Mesothelial cell of epicardium (in vitro differentiated cells): ENCODE data around the gene SLC37A1. TPM values are rescaled to one million over a fixed set of nuclear protein-coding genes. Genes with fewer than 3 reads are reported as not detected.

Source experiments
- DNase-seq, 2 experiments: peaks; one replicate each; pipeline ENCODE4 v3.0.0; 2021; ENCODE audit warnings: low spot score in 2 of 2; ENCODE audit not compliant: unreplicated experiment in 2 of 2
- H3K27ac Mint-ChIP-seq: 2 replicates; pipeline ENCODE4 v1.8.0; 2021; ENCODE audit warnings: mixed read lengths
- H3K27me3 Mint-ChIP-seq: 2 replicates; pipeline ENCODE4 v1.8.0; 2021; ENCODE audit warnings: low read depth, mixed read lengths
- H3K36me3 Mint-ChIP-seq: 2 replicates; pipeline ENCODE4 v1.8.0; 2021; ENCODE audit warnings: mixed read lengths
- H3K4me1 Mint-ChIP-seq: 2 replicates; pipeline ENCODE4 v1.8.0; 2021; ENCODE audit warnings: mixed read lengths
- H3K4me3 Mint-ChIP-seq: 2 replicates; pipeline ENCODE4 v1.8.0; 2021; ENCODE audit warnings: mild to moderate bottlenecking, moderate library complexity, mixed read lengths
- H3K9me3 Mint-ChIP-seq: 2 replicates; pipeline ENCODE4 v1.8.0; 2021; ENCODE audit warnings: mixed read lengths
- CTCF ChIP-seq: fragments of 200-600 bp; sonication (generic); IDR thresholded peaks from one replicate; pipeline ENCODE4 v1.5.0; 2021; ENCODE audit warnings: antibody characterized with exemption; ENCODE audit not compliant: unreplicated experiment
- total RNA-seq: library from RNA; stranded (reverse); gene quantifications from 3 replicates; pipeline ENCODE4 v1.2.1, GENCODE V29; 2021

SLC37A1 gene
- total RNA-seq, 1 donor from 2014 or later: 13.0 TPM

- H3K4me1 Mint-ChIP-seq: peaks cover 5% of the 10 kb centered on the region
- H3K27me3 Mint-ChIP-seq: peaks cover 17% of the 10 kb centered on the region
- no peak overlapping the region for H3K27ac Mint-ChIP-seq
- DNase-seq: no peak
- no peaks in the 10 kb centered on the region for H3K36me3 Mint-ChIP-seq
- no peak for TF ChIP-seq CTCF
- H3K9me3 Mint-ChIP-seq: peaks cover 8% of the 10 kb centered on the region
- H3K4me3 Mint-ChIP-seq: no peak overlapping the region
These were observed 103.3 kb downstream of the SLC37A1 start for GRCh38 chr21:42616941-42617340.

- Mint-ChIP-seq H3K27ac (no peak overlapping the region), H3K4me3 (no peak overlapping the region), H3K36me3 (no peaks in the 10 kb centered on the region), H3K4me1 (peaks cover 5% of the 10 kb centered on the region), H3K27me3 (peaks cover 17% of the 10 kb centered on the region), H3K9me3 (peaks cover 7% of the 10 kb centered on the region)
- TF ChIP-seq CTCF: no peak
- no peak for DNase-seq
These were observed 103.8 kb downstream of the SLC37A1 start for GRCh38 chr21:42617486-42617885.

- Mint-ChIP-seq H3K36me3 (no peaks in the 10 kb centered on the region), H3K4me3 (no peak overlapping the region), H3K9me3 (peaks cover 3% of the 10 kb centered on the region), H3K27ac (no peak overlapping the region), H3K4me1 (peaks cover 5% of the 10 kb centered on the region), H3K27me3 (peaks cover 20% of the 10 kb centered on the region)
- TF ChIP-seq CTCF: no peak
- no peak for DNase-seq
These were observed 105.1 kb downstream of the SLC37A1 start for GRCh38 chr21:42618707-42619102.

GRCh38 chr21:42619166-42619565 is 105.5 kb downstream of the SLC37A1 start:
- no peaks in the 10 kb centered on the region for H3K36me3 Mint-ChIP-seq
- no peak overlapping the region for H3K4me3 Mint-ChIP-seq
- no peak overlapping the region for H3K27ac Mint-ChIP-seq
- DNase-seq: no peak
- peaks cover 5% of the 10 kb centered on the region for H3K4me1 Mint-ChIP-seq
- H3K9me3 Mint-ChIP-seq: peaks cover 3% of the 10 kb centered on the region
- H3K27me3 Mint-ChIP-seq: peaks cover 24% of the 10 kb centered on the region
- no peak for TF ChIP-seq CTCF

- Mint-ChIP-seq H3K4me1 (peaks cover 5% of the 10 kb centered on the region), H3K4me3 (no peak overlapping the region), H3K27me3 (peaks cover 31% of the 10 kb centered on the region), H3K27ac (no peak overlapping the region), H3K9me3 (peaks cover 3% of the 10 kb centered on the region), H3K36me3 (no peaks in the 10 kb centered on the region)
- no peak for TF ChIP-seq CTCF
- no peak for DNase-seq
These were observed 106.2 kb downstream of the SLC37A1 start for GRCh38 chr21:42619841-42620240.

- no peak for TF ChIP-seq CTCF
- peaks cover 5% of the 10 kb centered on the region for H3K4me1 Mint-ChIP-seq
- H3K9me3 Mint-ChIP-seq: peaks cover 3% of the 10 kb centered on the region
- H3K36me3 Mint-ChIP-seq: no peaks in the 10 kb centered on the region
- H3K4me3 Mint-ChIP-seq: no peak overlapping the region
- H3K27ac Mint-ChIP-seq: no peak overlapping the region
- no peak for DNase-seq
- peaks cover 42% of the 10 kb centered on the region for H3K27me3 Mint-ChIP-seq
These were observed 107.6 kb downstream of the SLC37A1 start for GRCh38 chr21:42621166-42621818.
